ENCODE measurements around the gene SURF2. TPM values are rescaled to one million over a fixed set of nuclear protein-coding genes. Genes with fewer than 3 reads are reported as not detected.

The SURF2 gene
- polyA plus RNA-seq, 1 of the 3 experiments (the other 2 are of a cell fraction): 46.8 TPM

GRCh38 chr9:133335924-133336811 lies 20.2 kb upstream of the SURF2 start, which contains the start of gene SURF6:
TSS of gene SURF6 (minus strand) at chr9:133336188. CDS start at chr9:133336132, 56 bp downstream.
- 14% methylated on average over 22 of the region's 70 CpGs for WGBS (ENCODE audit: low lambda C conversion rate)
- Histone ChIP-seq H3K9me3 (no peaks in the 10 kb centered on the region), H3K9ac (peak within 1 kb of the TSS; percentile 85), H2AFZ (ENCODE audit: low read depth) (peak within 1 kb of the TSS; percentile 93), H3F3A (replicated peaks; ENCODE audit: insufficient read depth) (peaks cover 7% of the 10 kb centered on the region), H3K9me2 (no peaks in the 10 kb centered on the region), H3K4me1 (ENCODE audit: control insufficient read depth in 1 of 2, insufficient read depth in 2 of 2, low read depth in 1 of 2, low read length in 1 of 2) (peaks cover 8 to 15% of the 10 kb centered on the region in 2 experiments; a peak in 1 of 4 replicates), H4K20me1 (ENCODE audit: insufficient read depth) (0 out of 2 replicates have a peak, but pooled peaks cover 8% of the 10 kb centered on the region), H3K36me3 (replicated peaks in 1 of 2; ENCODE audit: control insufficient read depth in 1 of 2, insufficient read depth in 2 of 2, low read length in 1 of 2) (peaks cover 32 to 58% of the 10 kb centered on the region in 2 experiments), H3K27me3 (ENCODE audit: insufficient read depth) (no peaks in the 10 kb centered on the region), H3K4me3 (ENCODE audit: low read depth in 2 of 2, low read length in 1 of 2) (peak within 1 kb of the TSS; percentile 70 to 100), H3K79me2 (ENCODE audit: insufficient read depth) (peaks cover 27% of the 10 kb centered on the region), H3K4me2 (peak within 1 kb of the TSS; percentile 89), H3K27ac (ENCODE audit: low read depth in 2 of 2, low read length in 1 of 2) (peak within 1 kb of the TSS; percentile 67 to 76)
- ChIA-PET POLR2A (interaction anchor here (0.6 to 3.8 kb wide), 2 partner anchors 12 to 628 kb away, joined by 5 to 16 read pairs; partner anchors contain the start of genes MED22 and RPL7A), CTCF (interaction anchor here (0.9 to 4.8 kb wide), 2 partner anchors 149 to 157 kb away, joined by 3 to 33 read pairs; no protein-coding TSS in a partner anchor)
- DNase-seq: peak; percentile 96
- TF ChIP-seq SIN3A (IDR thresholded peaks at IDR 0.05; ENCODE audit: borderline replicate concordance, low read depth, low read length) (peak; percentile 94), NRF1 (IDR thresholded peaks at IDR 0.05; ENCODE audit: low read depth, low read length) (peak; percentile 52; the same call in 1 of the 2 replicates), TCF12 (IDR thresholded peaks at IDR 0.05) (no peak; the same call in 1 of the 2 replicates), SMC3 (IDR thresholded peaks at IDR 0.05; ENCODE audit: low read depth, low read length) (no peak), POLR2AphosphoS5 (IDR thresholded peaks at IDR 0.05; ENCODE audit: low read depth, low read length) (peak; percentile 88), REST (IDR thresholded peaks at IDR 0.05; ENCODE audit: low read depth, low read length) (peak; percentile 72; the same call in 1 of the 2 replicates), TAF1 (IDR thresholded peaks at IDR 0.05; ENCODE audit: borderline replicate concordance, low read depth, low read length) (peak; percentile 83; the same call in 1 of the 2 replicates), CHD2 (IDR thresholded peaks at IDR 0.05; ENCODE audit: low read length, partially characterized antibody) (peak; percentile 91), USF2 (IDR thresholded peaks at IDR 0.05; ENCODE audit: borderline replicate concordance, low read depth, low read length) (no peak), YY1 (IDR thresholded peaks at IDR 0.05; ENCODE audit: low read depth) (peak; percentile 84), MXI1 (IDR thresholded peaks at IDR 0.05; ENCODE audit: low read depth, low read length) (peak; percentile 96), ZBTB33 (IDR thresholded peaks at IDR 0.05; ENCODE audit: borderline replicate concordance, low read depth) (peak; percentile 80; the same call in 1 of the 2 replicates), RCOR1 (IDR thresholded peaks at IDR 0.05; ENCODE audit: low read length) (peak; percentile 40; the same call in 1 of the 2 replicates), IRF3 (IDR thresholded peaks at IDR 0.05; ENCODE audit: low read depth, low read length) (no peak), FOXM1 (IDR thresholded peaks at IDR 0.05; ENCODE audit: low read depth) (no peak), EZH2phosphoT487 (IDR thresholded peaks at IDR 0.05; ENCODE audit: borderline replicate concordance, low read depth) (no peak), RAD21 (IDR thresholded peaks at IDR 0.05; ENCODE audit: low read length) (no peak), FOXJ3 (CRISPR knock-in tag; IDR thresholded peaks at IDR 0.05) (peak; percentile 55; the same call in 1 of the 2 replicates), CTCF (IDR thresholded peaks at IDR 0.05) (no peak), NFIC (IDR thresholded peaks at IDR 0.05; ENCODE audit: borderline replicate concordance) (no peak; the same call in 1 of the 2 replicates), EP300 (IDR thresholded peaks at IDR 0.05; ENCODE audit: borderline replicate concordance in 1 of 2, low read depth in 1 of 2, low read length in 1 of 2) (no peak)
